Fibroblast of lung (primary cell): ENCODE measurements around the gene NME2.

Experiments used
- EZH2 ChIP-seq: IDR thresholded peaks from 2 replicates; pipeline ENCODE4 v1.5.1; 2012; ENCODE audit warnings: low read length, control low read depth, mild to moderate bottlenecking; ENCODE audit errors: missing control alignments
- TF ChIP-seq, protein P1 (sequence below), 2 donors: IDR thresholded peaks in 1 of 2; conservative IDR thresholded peaks in 1 of 2; 1 replicate in 1 of 2; 2 replicates in 1 of 2; pipeline ENCODE4 v1.5.1; 2011 to 2012; ENCODE audit warnings: low read length in 2 of 2, control low read depth in 1 of 2, inconsistent platforms in 1 of 2, low read depth in 1 of 2, mild to moderate bottlenecking in 1 of 2

DNA sequence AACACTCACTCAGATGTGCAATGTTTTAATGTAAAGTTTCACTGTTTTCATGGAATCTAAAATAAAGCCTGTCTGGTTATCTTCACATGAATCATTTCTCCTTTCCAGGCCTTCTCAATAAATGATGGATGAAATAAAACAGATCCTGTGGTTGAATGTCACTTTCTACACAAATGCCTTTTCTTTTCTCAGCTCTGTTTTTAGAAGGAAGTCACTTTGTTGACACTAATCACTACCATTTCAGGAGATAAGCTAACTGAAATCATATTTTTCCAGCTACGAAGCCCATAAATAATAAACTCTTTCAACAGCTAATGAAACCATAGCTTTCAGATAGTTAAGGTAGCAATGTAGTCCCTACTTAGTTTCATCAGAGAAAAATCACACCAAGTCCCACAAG, 17.9 kb downstream of the NME2 start:
- TF ChIP-seq, protein P1, sequence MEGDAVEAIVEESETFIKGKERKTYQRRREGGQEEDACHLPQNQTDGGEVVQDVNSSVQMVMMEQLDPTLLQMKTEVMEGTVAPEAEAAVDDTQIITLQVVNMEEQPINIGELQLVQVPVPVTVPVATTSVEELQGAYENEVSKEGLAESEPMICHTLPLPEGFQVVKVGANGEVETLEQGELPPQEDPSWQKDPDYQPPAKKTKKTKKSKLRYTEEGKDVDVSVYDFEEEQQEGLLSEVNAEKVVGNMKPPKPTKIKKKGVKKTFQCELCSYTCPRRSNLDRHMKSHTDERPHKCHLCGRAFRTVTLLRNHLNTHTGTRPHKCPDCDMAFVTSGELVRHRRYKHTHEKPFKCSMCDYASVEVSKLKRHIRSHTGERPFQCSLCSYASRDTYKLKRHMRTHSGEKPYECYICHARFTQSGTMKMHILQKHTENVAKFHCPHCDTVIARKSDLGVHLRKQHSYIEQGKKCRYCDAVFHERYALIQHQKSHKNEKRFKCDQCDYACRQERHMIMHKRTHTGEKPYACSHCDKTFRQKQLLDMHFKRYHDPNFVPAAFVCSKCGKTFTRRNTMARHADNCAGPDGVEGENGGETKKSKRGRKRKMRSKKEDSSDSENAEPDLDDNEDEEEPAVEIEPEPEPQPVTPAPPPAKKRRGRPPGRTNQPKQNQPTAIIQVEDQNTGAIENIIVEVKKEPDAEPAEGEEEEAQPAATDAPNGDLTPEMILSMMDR (conservative IDR thresholded peaks at IDR 0.05 in 1 of 2, IDR thresholded peaks at IDR 0.05 in 1 of 2; ENCODE audit: low read depth in 1 of 2, low read length in 2 of 2) = no peak
- no peak for TF ChIP-seq EZH2
